ENCODE data around the gene SLC2A13.
"Not testable (repeated sequence)": the region's sequence is repeated elsewhere in the genome, so short reads cannot be mapped to it uniquely, and the experiment has no call there.

SLC2A13 gene

DNA sequence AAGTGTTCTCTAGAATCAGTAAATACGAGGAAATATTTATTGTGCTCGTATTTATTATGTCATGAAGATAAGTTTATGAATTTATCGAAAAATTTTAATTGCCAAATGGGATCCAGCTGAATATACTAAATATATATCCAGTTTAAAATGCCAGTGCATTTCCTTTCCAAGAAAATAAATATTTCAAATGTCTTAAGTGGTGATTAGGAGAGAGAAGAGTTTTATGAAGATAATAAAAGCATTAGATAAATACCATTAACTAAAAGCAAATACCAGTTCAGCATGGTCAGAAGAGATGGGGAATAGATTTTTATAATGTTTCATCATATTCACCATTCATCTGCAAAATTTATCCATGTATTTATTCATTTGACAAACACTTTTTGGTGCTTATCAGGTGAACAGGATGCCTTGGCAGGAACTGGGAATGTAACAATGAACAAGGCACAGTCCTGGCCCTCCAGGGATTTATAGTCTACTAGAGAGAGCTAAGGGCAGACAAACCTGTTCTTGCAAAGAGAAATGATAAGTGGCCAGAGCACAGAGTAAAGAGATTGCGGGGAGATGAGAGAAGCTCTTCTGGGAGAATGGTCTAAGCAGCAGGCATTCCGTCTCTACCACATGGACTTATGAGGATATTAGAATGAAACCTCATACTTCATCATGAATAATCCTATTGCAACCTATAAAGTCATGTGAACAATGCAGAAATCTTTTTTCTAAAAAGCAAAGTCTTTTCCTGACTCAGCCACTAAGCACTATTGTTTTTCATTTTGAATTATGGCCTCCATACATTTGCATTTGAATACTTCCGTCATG, 342.6 kb downstream of the SLC2A13 start:
- no peaks in the 10 kb centered on the region for H3K9me3 ChIP-seq (ENCODE audit: insufficient read depth, low read depth, low read length)
- H3K4me1 ChIP-seq (ENCODE audit: insufficient read depth, low read length, poor library complexity, severe bottlenecking) = no peaks in the 10 kb centered on the region
- H3K79me2 ChIP-seq (ENCODE audit: insufficient read depth, low read length) = no peaks in the 10 kb centered on the region
- H3K9ac ChIP-seq (ENCODE audit: low read depth, low read length, poor library complexity, severe bottlenecking) = no peak overlapping the region
- no peak overlapping the region for H2AFZ ChIP-seq (ENCODE audit: low read length)
- H3K4me3 ChIP-seq (ENCODE audit: low read length, poor library complexity, severe bottlenecking) = no peak overlapping the region
- no peaks in the 10 kb centered on the region for H4K20me1 ChIP-seq (ENCODE audit: insufficient read depth, low read length, poor library complexity, severe bottlenecking)
- no peak overlapping the region for H3K4me2 ChIP-seq (ENCODE audit: low read depth, low read length, poor library complexity, severe bottlenecking)
- TF ChIP-seq EZH2phosphoT487 (IDR thresholded peaks at IDR 0.05; ENCODE audit: borderline replicate concordance) = no peak
- TF ChIP-seq, protein P1, sequence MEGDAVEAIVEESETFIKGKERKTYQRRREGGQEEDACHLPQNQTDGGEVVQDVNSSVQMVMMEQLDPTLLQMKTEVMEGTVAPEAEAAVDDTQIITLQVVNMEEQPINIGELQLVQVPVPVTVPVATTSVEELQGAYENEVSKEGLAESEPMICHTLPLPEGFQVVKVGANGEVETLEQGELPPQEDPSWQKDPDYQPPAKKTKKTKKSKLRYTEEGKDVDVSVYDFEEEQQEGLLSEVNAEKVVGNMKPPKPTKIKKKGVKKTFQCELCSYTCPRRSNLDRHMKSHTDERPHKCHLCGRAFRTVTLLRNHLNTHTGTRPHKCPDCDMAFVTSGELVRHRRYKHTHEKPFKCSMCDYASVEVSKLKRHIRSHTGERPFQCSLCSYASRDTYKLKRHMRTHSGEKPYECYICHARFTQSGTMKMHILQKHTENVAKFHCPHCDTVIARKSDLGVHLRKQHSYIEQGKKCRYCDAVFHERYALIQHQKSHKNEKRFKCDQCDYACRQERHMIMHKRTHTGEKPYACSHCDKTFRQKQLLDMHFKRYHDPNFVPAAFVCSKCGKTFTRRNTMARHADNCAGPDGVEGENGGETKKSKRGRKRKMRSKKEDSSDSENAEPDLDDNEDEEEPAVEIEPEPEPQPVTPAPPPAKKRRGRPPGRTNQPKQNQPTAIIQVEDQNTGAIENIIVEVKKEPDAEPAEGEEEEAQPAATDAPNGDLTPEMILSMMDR (conservative IDR thresholded peaks at IDR 0.05; ENCODE audit: low read length) = no peak
- H3F3A ChIP-seq (ENCODE audit: low read depth) = no peaks in the 10 kb centered on the region
- no peaks in the 10 kb centered on the region for H3K27me3 ChIP-seq (ENCODE audit: insufficient read depth, low read length, poor library complexity, severe bottlenecking)
- peaks cover 4% of the 10 kb centered on the region; the same call in 1 of the 2 replicates for H3K36me3 ChIP-seq (ENCODE audit: insufficient read depth, low read length)
- no peaks in the 10 kb centered on the region for H3K9me2 ChIP-seq (replicated peaks; ENCODE audit: low read depth, low read length)

DNA sequence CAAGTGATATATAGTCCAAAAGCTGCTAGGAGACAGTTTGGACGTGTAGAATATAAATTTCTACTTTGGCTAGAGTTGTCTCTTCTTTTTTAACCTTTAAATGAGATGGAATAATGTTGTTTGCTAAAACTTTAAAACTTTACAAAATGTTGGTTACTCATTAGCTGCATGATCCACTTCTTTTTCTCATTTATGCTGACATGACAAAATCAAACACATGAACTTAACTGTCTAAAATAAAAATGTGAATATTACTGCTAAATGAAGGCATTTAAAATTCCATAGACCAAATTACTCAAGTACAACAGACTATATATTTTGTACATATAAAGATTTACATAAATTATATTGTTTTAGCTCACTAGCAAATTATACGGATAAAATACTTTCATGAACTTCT, 350.4 kb downstream of the SLC2A13 start:
- Histone ChIP-seq H3K4me1 (ENCODE audit: insufficient read depth, low read length, poor library complexity, severe bottlenecking) (no peaks in the 10 kb centered on the region), H3F3A (ENCODE audit: low read depth) (no peaks in the 10 kb centered on the region), H3K9ac (ENCODE audit: low read depth, low read length, poor library complexity, severe bottlenecking) (no peak overlapping the region), H3K4me2 (ENCODE audit: low read depth, low read length, poor library complexity, severe bottlenecking) (no peak overlapping the region), H2AFZ (ENCODE audit: low read length) (no peak overlapping the region), H4K20me1 (ENCODE audit: insufficient read depth, low read length, poor library complexity, severe bottlenecking) (no peaks in the 10 kb centered on the region), H3K4me3 (ENCODE audit: low read length, poor library complexity, severe bottlenecking) (no peak overlapping the region), H3K36me3 (ENCODE audit: insufficient read depth, low read length) (no peaks in the 10 kb centered on the region), H3K27me3 (ENCODE audit: insufficient read depth, low read length, poor library complexity, severe bottlenecking) (no peaks in the 10 kb centered on the region), H3K79me2 (ENCODE audit: insufficient read depth, low read length) (no peaks in the 10 kb centered on the region), H3K9me2 (replicated peaks; ENCODE audit: low read depth, low read length) (no peaks in the 10 kb centered on the region), H3K9me3 (ENCODE audit: insufficient read depth, low read depth, low read length) (no peaks in the 10 kb centered on the region)
- TF ChIP-seq, protein P1 (conservative IDR thresholded peaks at IDR 0.05; ENCODE audit: low read length) = no peak
- TF ChIP-seq EZH2phosphoT487 (IDR thresholded peaks at IDR 0.05; ENCODE audit: borderline replicate concordance) = no peak

DNA sequence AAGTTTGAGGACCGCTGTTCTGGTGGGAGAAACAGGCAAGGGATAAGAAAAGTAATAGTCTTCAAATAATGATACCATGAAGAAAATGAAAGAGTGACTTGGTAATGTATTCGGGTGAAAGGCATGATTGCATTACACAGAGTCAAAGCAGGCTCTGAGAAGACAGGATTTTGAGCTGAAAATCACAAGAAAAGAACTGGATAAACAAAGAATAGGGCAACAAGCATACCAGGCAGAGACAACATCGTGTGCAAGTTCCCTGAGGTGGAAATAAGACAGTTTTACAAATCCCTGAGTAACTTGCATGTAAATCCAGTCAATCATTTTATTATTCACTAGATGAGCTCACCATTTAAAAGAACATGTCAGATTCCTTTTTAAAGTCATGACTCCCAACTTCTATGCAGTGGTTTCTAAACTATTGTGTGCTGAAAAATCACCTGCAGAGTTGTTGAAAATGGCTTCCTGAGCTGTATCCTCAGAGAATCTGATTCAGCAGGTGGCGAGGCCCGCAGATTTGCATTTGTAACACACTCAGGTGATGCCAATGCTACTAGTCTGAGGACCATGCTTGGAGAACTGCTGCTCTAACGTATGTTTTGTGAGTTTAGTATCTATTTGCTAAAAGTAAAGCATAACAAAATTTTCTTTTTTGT, 353.3 kb downstream of the SLC2A13 start:
- Histone ChIP-seq H3K9me2 (replicated peaks; ENCODE audit: low read depth, low read length) (no peaks in the 10 kb centered on the region), H3F3A (ENCODE audit: low read depth) (no peaks in the 10 kb centered on the region), H3K27me3 (ENCODE audit: insufficient read depth, low read length, poor library complexity, severe bottlenecking) (no peaks in the 10 kb centered on the region), H3K4me3 (ENCODE audit: low read length, poor library complexity, severe bottlenecking) (no peak overlapping the region), H3K36me3 (ENCODE audit: insufficient read depth, low read length) (no peaks in the 10 kb centered on the region), H3K4me2 (ENCODE audit: low read depth, low read length, poor library complexity, severe bottlenecking) (no peak overlapping the region), H3K79me2 (ENCODE audit: insufficient read depth, low read length) (no peaks in the 10 kb centered on the region), H3K9ac (ENCODE audit: low read depth, low read length, poor library complexity, severe bottlenecking) (no peak overlapping the region), H2AFZ (ENCODE audit: low read length) (no peak overlapping the region), H3K9me3 (ENCODE audit: insufficient read depth, low read depth, low read length) (no peaks in the 10 kb centered on the region), H4K20me1 (ENCODE audit: insufficient read depth, low read length, poor library complexity, severe bottlenecking) (no peaks in the 10 kb centered on the region), H3K4me1 (ENCODE audit: insufficient read depth, low read length, poor library complexity, severe bottlenecking) (no peaks in the 10 kb centered on the region)
- TF ChIP-seq, protein P1 (conservative IDR thresholded peaks at IDR 0.05; ENCODE audit: low read length) = no peak
- TF ChIP-seq EZH2phosphoT487 (IDR thresholded peaks at IDR 0.05; ENCODE audit: borderline replicate concordance) = no peak

DNA sequence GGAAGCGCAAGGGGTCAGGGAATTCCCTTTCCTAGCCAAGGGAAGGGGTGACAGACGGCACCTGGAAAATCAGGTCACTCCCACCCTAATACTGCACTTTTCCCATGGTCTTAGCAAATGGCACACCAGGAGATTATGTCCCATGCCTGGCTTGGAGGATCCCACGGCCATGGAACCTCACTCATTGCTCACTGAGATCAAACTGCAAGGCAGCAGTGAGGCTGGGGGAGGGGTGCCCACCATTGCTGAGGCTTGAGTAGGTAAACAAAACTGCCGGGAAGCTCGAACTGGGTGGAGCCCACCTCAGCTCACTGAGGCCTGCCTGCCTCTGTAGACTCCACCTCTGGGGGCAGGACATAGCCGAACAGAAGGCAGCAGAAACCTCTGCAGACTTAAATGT, 359.7 kb downstream of the SLC2A13 start:
- H3K4me1 ChIP-seq (ENCODE audit: insufficient read depth, low read length, poor library complexity, severe bottlenecking); H3K4me2 ChIP-seq (ENCODE audit: low read depth, low read length, poor library complexity, severe bottlenecking); H2AFZ ChIP-seq (ENCODE audit: low read length); H3K9ac ChIP-seq (ENCODE audit: low read depth, low read length, poor library complexity, severe bottlenecking); H3K4me3 ChIP-seq (ENCODE audit: low read length, poor library complexity, severe bottlenecking); H3K9me2 ChIP-seq (replicated peaks; ENCODE audit: low read depth, low read length); H3K79me2 ChIP-seq (ENCODE audit: insufficient read depth, low read length); H3K36me3 ChIP-seq (ENCODE audit: insufficient read depth, low read length); H3F3A ChIP-seq (ENCODE audit: low read depth); H3K9me3 ChIP-seq (ENCODE audit: insufficient read depth, low read depth, low read length); H3K27me3 ChIP-seq (ENCODE audit: insufficient read depth, low read length, poor library complexity, severe bottlenecking); H4K20me1 ChIP-seq (ENCODE audit: insufficient read depth, low read length, poor library complexity, severe bottlenecking): not testable (repeated sequence)
